ENCODE measurements around the gene RD3L.
"Not testable (repeated sequence)": the region's sequence is repeated elsewhere in the genome, so short reads cannot be mapped to it uniquely, and the experiment has no call there.

The RD3L gene

GRCh38 chr14:103941973-103942736 lies at the start of gene RD3L:
RD3L (minus strand) TSS chr14:103942529; CDS start chr14:103941695, 834 bp downstream.
- no peak for DNase-seq

GRCh38 chr14:103989964-103990363 lies 47.6 kb upstream of the RD3L start:
- DNase-seq: no peak

- no peak for DNase-seq
These were observed 46.7 kb upstream of the RD3L start for GRCh38 chr14:103989034-103989433.

- no peak for DNase-seq
These were observed 41.9 kb upstream of the RD3L start for GRCh38 chr14:103984196-103984595.

GRCh38 chr14:103980623-103981238 lies 38.4 kb upstream of the RD3L start:
- DNase-seq: not testable (repeated sequence)

GRCh38 chr14:103974575-103974974 lies 32.2 kb upstream of the RD3L start:
- DNase-seq: no peak

- DNase-seq: no peak
These were observed 31.0 kb upstream of the RD3L start for GRCh38 chr14:103973354-103973753.

GRCh38 chr14:103969961-103970360 lies 27.6 kb upstream of the RD3L start:
- DNase-seq: no peak

GRCh38 chr14:103966631-103967030 lies 24.3 kb upstream of the RD3L start:
- no peak for DNase-seq

- no peak for DNase-seq
These were observed 19.7 kb upstream of the RD3L start for GRCh38 chr14:103961928-103962578.

- DNase-seq: no peak
These were observed 18.2 kb upstream of the RD3L start for GRCh38 chr14:103960457-103961055.

GRCh38 chr14:103949131-103949790 lies 6.9 kb upstream of the RD3L start:
- no peak for DNase-seq

GRCh38 chr14:103948442-103948841 lies 6.1 kb upstream of the RD3L start:
- DNase-seq: no peak

GRCh38 chr14:103946975-103947374 lies 4.6 kb upstream of the RD3L start:
- no peak for DNase-seq

- DNase-seq: no peak
These were observed 1.3 kb upstream of the RD3L start for GRCh38 chr14:103943673-103944072.

GRCh38 chr14:103941462-103941861 lies 867 bp downstream of the RD3L start:
- no peak for DNase-seq

- no peak for DNase-seq
These were observed 7.2 kb downstream of the RD3L start for GRCh38 chr14:103935102-103935501.

- DNase-seq: no peak
These were observed 9.4 kb downstream of the RD3L start for GRCh38 chr14:103932791-103933490.

- DNase-seq: no peak
These were observed 10.9 kb downstream of the RD3L start for GRCh38 chr14:103931422-103931821.

GRCh38 chr14:103930051-103930604 lies 12.2 kb downstream of the RD3L start:
- no peak for DNase-seq

GRCh38 chr14:103928011-103928890 lies 14.1 kb downstream of the RD3L start, which contains the start of gene TDRD9:
TDRD9 (plus strand) TSS chr14:103928456; CDS start chr14:103928510, 54 bp downstream.
- DNase-seq: no peak

Measured in SHP77 treated with DMSO at 0.1 percent for 48 hours (cell line).